NCI-H1436 treated with DMSO at 0.1 percent for 48 hours (cell line): Measurements from ENCODE around the gene TP63.
"Not testable (repeated sequence)": the region's sequence is repeated elsewhere in the genome, so short reads cannot be mapped to it uniquely, and the experiment has no call there.

Experiments
- DNase-seq: peaks from one replicate; lab custom pipeline; 2025; lab: John Stamatoyannopoulos, UW

TP63 gene

GRCh38 chr3:189726277-189726676 lies 95.1 kb downstream of the TP63 start:
- DNase-seq = no peak

- DNase-seq = no peak
Observed at GRCh38 chr3:189727158-189727557, 96.0 kb downstream of the TP63 start.

GRCh38 chr3:189727898-189728297 lies 96.7 kb downstream of the TP63 start:
- DNase-seq = no peak

- DNase-seq = no peak
Observed at GRCh38 chr3:189728915-189729314, 97.7 kb downstream of the TP63 start.

- no peak for DNase-seq
Observed at GRCh38 chr3:189734061-189734460, 102.9 kb downstream of the TP63 start.

- no peak for DNase-seq
Observed at GRCh38 chr3:189735913-189736312, 104.7 kb downstream of the TP63 start.

GRCh38 chr3:189737071-189737470 lies 105.9 kb downstream of the TP63 start:
- no peak for DNase-seq

GRCh38 chr3:189737619-189738018 lies 106.4 kb downstream of the TP63 start:
- DNase-seq = no peak

- DNase-seq = no peak
Observed at GRCh38 chr3:189739378-189739777, 108.2 kb downstream of the TP63 start.

- DNase-seq = no peak
Observed at GRCh38 chr3:189740156-189740555, 109.0 kb downstream of the TP63 start.

- DNase-seq = no peak
Observed at GRCh38 chr3:189744235-189744634, 113.0 kb downstream of the TP63 start.

GRCh38 chr3:189745622-189746021 lies 114.4 kb downstream of the TP63 start:
- no peak for DNase-seq

- no peak for DNase-seq
Observed at GRCh38 chr3:189748046-189748445, 116.9 kb downstream of the TP63 start.

- not testable (repeated sequence) for DNase-seq
Observed at GRCh38 chr3:189750972-189751371, 119.8 kb downstream of the TP63 start.

- no peak for DNase-seq
Observed at GRCh38 chr3:189754356-189754755, 123.2 kb downstream of the TP63 start.

GRCh38 chr3:189756582-189757078 lies 125.4 kb downstream of the TP63 start:
- DNase-seq = no peak

- no peak for DNase-seq
Observed at GRCh38 chr3:189758186-189758585, 127.0 kb downstream of the TP63 start.

- DNase-seq = no peak
Observed at GRCh38 chr3:189766416-189766815, 135.2 kb downstream of the TP63 start.

- DNase-seq = peak; percentile 45
Observed at GRCh38 chr3:189771842-189772450, 140.8 kb downstream of the TP63 start.

GRCh38 chr3:189772584-189772983 lies 141.4 kb downstream of the TP63 start:
- no peak for DNase-seq

- no peak for DNase-seq
Observed at GRCh38 chr3:189773056-189773455, 141.9 kb downstream of the TP63 start.

GRCh38 chr3:189776149-189776824 lies 145.1 kb downstream of the TP63 start:
- DNase-seq = no peak

- no peak for DNase-seq
Observed at GRCh38 chr3:189778340-189778950, 147.3 kb downstream of the TP63 start.
